Measurements from ENCODE around the gene LY9.
A peak's percentile ranks its signal among the peaks of the same experiment; 100 is the strongest.

The LY9 gene, protein sequence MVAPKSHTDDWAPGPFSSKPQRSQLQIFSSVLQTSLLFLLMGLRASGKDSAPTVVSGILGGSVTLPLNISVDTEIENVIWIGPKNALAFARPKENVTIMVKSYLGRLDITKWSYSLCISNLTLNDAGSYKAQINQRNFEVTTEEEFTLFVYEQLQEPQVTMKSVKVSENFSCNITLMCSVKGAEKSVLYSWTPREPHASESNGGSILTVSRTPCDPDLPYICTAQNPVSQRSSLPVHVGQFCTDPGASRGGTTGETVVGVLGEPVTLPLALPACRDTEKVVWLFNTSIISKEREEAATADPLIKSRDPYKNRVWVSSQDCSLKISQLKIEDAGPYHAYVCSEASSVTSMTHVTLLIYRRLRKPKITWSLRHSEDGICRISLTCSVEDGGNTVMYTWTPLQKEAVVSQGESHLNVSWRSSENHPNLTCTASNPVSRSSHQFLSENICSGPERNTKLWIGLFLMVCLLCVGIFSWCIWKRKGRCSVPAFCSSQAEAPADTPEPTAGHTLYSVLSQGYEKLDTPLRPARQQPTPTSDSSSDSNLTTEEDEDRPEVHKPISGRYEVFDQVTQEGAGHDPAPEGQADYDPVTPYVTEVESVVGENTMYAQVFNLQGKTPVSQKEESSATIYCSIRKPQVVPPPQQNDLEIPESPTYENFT

DNA sequence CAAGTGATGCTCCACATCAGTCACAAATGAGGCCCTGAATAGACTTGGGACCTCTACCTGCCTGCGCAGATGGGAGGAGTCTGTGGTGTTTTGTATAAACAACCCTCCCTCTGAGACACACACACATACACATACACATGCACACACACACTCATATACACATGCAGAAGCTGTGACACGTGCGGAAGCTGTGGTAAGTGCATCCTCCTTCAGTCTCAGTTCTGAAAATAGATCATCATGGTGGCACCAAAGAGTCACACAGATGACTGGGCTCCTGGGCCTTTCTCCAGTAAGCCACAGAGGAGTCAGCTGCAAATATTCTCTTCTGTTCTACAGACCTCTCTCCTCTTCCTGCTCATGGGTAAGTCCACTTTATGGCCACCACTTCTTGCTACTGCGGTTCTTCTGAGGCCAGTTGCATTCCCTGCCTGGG, at the start of gene LY9:
LY9 (plus strand) TSS at position 224 of the 433 bp plus-strand sequence; CDS start at position 238, 14 bp downstream.
- peak; percentile 84 for DNase-seq

DNA sequence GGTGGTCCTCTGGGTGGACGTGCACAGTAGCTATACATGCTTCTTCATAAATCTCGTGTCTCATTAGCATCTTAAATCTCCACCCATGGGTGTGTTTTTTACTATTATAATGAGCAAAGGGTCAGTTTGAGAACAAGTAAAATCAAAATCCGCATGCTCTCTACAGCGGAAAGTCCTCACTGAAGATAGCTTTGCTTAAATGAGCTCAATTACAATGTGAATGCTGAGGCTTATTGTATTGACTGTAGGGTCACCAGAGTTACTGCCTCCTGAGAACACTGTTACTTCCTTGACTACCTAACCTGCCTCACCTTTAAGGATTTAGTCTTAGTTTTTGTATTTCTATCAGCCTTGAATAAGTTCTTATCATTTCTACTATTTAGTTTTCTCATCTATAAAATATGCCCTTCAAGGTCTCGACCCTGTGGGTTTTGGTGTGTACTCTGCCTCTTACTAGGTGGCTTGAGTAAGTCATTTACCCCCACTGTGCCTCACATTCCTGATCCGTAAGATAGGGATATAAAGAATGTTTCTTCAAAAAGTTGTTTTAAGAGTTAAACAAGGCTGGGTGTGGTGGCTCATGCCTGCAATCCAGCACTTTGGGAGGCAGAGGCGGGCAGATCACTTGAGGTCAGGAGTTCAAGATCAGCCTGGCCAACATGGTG, 49.0 kb upstream of the LY9 start:
- DNase-seq: no peak

DNA sequence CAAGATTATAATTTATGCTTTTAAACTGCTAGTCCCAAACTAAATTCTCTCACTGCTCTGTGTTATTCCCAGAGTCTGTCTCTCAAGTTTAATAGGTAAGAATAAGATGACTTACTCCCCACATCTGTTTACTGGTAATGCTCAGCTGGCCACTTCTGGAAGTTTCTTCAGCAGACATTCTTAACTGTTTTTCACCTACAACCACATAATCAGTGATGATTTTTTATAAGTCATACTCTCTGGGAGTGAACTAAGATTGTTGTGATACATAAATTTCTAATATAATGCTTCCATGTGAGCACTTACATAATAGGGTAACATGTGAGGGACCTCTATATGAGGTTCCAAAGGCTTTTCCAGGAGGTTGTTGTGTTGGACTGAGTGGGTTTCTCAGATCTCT, 48.3 kb upstream of the LY9 start:
- no peak for DNase-seq

DNA sequence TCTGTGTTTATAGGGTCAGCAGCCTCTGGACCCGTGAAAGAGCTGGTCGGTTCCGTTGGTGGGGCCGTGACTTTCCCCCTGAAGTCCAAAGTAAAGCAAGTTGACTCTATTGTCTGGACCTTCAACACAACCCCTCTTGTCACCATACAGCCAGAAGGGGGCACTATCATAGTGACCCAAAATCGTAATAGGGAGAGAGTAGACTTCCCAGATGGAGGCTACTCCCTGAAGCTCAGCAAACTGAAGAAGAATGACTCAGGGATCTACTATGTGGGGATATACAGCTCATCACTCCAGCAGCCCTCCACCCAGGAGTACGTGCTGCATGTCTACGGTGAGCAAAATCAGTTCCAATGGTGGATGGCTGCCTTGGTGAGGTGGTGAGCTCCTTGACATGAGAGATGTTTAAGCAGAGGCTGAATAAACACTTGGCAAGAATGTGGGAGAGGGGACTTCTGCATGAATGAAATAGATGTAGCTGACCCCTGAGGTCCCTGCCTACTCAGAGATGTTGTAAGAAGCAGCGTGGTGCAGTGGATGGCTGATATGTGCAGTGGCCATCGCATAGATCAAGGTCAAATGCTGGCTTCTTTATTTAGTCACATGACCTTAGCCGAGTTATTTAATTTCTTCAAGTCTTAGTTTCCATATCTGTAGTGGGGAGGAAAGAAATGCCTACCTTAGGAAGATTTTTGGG, 47.6 kb upstream of the LY9 start:
- no peak for DNase-seq

DNA sequence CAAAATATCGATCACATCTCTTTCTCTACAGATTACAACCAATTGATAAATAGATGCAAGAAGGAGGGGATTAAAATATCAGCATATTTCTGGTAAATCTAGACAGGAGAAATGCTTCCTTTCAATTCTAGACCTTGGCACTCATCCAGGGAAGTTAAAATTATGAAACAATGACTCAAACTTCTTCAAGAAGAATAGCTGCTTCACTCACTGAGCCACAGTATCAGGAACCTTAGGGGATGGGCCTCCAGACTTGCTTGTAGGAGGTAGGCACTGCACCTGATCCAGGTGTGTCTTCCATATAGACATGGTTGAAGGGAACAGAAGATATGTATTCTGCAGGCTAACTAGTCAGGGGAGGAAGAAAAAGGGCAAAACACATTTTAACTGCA, 47.1 kb upstream of the LY9 start:
- DNase-seq: no peak

DNA sequence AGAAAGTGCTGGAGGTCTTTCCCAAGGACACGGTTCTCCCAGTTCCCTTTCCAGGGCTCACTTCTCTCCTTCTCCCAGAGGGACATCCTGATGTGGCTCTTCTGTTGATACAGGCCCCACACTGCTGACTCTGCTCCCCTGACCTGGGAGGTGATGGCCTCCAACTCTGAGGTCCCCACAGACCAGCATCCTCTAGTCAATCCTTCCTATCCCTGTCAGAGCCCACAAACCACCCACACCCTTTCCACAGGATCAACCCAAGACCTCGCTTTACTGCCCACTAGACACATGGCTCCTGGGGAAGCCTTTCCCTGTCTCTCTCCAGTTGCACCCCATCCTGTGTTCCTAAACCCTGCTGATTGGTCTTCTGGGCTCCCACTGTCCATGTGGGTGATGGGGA, 45.4 kb upstream of the LY9 start:
- DNase-seq: no peak

DNA sequence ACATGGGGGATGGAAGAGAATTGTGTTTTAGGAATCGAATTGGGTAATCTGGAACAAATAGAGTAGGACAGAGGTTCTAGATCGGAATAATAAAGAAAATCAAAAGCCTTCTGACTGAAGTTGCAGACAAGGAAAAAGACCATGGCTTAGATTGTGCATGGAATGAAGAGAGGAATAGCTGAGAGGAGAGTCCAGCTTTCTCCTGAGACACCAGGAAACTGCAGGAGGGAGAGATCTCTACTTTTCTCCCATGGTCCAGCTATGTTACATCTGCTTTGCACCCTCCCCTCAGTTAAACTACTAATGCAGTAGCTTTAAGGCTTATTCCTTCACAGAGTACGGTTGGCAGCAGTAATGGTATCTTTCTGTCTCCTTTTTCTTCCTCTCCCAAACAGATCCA, 43.6 kb upstream of the LY9 start:
- no peak for DNase-seq

DNA sequence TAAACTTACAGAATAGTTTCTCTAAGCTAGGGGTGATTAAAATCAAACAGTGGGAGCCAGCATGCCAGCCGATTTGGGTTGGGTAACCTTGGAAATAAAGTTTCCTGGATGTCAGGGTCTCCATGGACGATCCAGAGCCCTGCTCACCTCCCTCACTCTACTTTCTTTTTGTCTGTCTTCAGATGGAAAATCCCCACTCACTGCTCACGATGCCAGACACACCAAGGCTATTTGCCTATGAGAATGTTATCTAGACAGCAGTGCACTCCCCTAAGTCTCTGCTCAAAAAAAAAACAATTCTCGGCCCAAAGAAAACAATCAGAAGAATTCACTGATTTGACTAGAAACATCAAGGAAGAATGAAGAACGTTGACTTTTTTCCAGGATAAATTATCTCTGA, 43.0 kb upstream of the LY9 start:
- DNase-seq: no peak

DNA sequence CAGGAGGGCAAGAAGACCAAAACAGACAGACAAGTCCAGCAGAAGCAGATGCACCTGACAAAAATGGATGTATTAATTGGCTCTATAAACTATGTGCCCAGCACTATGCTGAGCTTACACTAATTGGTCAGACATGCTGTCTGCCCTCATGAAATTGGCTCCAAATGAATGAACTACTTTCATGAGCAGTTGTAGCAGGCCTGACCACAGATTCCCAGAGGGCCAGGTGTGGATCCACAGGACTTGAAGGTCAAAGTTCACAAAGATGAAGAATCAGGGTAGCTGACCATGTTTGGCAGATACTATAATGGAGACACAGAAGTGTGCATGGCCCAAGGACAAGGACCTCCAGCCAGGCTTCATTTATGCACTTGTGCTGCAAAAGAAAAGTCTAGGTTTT, 42.4 kb upstream of the LY9 start:
- no peak for DNase-seq

DNA sequence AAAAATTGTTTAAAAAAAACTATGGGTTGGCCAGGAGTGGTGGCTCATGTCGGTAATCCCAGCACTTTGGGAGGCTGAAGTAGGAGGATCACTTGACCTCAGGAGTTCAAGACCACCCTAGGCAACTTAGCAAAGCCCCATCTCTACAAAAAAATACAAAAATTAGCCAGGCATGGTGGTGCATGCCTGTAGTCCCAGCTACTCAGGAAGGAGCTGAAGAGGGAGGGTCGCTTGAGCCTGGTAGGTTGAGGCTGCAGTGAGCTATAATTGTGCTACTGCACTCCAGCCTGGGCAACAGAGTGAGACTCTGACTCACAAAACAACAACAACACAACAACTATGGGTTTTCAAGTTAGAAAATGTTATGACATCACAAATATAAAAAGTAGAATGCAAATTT, 40.5 kb upstream of the LY9 start:
- DNase-seq: no peak

DNA sequence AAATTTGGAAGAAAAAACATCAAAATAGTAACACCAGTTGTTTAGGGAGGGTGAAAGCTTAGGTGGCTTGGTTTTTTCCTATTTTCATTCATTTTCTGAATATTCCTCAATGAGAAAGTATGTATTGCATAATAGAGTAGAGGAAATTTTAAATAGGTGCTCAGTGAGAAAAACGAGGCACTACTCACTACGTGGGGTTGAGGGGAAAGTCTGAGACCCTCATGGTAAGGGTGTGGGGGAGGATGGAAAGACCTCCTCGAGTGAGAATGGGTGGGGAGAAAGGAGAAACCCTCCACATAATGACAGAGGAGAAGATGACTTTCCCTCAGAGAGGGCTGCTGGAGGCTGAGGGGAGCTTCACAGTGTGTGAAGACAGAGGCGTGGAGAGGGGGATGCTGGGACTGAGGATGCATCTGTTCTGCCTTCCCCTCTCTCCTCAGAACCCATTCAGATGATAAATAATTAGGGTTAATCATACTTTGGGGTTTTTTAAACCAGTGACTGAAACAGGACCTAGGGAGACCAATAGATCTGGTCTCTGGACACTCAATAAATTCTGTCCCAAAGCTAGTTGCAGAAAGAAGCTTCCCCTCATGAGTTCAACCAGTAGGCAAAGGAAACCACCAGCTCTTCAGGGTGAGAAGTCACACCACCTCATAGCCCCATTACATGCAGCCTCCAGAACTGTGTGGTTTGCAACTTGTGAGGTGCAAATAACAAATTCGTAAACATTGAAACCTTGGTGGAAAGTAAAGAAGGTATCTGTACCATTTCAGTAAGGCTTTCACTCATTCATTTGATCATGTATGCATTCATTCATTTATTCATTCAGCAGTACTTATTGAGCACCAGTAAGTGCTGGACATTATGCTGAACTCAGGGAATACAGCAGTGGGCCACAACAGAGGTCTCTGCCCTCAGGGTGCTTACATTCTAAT, 39.8 kb upstream of the LY9 start:
- peak; percentile 32 for DNase-seq

DNA sequence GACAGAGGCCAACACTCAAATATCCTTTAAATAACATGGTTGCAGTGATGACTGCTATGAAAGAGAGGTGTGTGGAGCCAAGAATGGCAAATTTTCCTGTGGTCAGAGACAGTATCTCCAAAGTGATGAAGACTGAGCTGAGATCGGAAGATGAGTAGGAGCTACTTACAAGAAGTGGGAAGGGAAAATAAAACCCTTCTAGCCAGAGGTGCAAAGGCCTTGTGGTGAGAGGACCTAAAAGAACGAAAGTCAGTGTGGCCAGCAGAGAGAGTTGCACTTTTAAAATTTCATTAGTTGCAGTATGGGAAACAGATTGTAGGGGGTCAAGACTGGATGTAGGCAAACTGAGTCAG, 39.1 kb upstream of the LY9 start:
- DNase-seq: no peak

DNA sequence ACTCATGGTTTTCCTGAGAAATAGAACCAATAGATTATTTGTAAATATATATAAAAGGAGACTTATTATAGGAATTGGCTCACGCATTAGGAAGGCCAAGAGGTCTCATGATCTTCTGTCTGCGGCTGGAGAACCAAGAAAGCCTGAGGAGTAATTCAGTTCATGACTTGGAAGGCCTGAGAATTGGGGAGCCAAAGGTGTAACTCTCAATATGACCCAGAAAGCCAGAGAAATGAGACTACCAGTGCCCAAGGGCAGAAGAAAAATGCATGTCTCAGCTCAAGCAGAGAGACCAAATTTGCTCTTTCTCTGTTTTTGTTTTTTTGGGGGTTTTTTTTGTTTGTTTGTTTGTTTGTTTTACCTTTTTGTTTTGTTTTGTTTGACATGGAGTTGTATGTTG, 37.5 kb upstream of the LY9 start:
- no peak for DNase-seq

DNA sequence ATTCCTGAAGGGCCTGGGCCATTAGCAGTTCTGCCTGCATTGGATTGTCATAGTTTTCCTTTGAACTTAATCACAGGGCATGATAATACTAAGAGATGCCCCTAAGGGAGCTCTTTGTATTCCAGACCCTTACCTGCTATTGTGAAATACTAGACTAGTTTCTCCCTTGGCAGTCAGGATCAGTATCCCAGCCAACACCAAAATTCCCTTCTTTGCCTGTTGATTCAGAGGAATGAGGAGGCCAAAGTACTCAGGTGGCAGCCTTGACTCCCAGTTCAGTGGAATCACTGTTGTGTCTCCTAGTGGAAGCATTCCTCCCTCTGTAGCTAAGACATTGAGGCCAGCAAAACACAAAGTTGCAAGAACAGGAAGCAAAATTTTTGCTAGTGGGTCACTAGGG, 36.2 kb upstream of the LY9 start:
- no peak for DNase-seq

DNA sequence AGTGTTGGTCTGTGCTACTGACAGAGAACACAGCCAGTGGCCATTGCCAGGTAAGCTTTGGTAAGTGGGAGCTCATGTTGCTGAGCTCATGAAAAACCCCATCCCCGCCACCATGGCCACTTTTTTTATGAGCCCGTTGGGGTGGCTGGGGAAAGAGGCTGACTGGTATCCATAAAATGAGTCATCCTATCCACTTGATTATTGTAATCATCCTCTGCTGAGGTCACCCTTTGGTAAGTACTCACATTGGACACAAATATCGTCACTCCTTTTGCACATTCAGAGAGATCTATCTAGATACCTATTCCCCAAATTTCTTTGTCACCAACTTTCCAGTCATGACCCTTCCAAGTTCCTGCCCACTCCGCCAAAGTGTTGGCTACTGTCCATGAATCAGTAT, 34.9 kb upstream of the LY9 start:
- no peak for DNase-seq

DNA sequence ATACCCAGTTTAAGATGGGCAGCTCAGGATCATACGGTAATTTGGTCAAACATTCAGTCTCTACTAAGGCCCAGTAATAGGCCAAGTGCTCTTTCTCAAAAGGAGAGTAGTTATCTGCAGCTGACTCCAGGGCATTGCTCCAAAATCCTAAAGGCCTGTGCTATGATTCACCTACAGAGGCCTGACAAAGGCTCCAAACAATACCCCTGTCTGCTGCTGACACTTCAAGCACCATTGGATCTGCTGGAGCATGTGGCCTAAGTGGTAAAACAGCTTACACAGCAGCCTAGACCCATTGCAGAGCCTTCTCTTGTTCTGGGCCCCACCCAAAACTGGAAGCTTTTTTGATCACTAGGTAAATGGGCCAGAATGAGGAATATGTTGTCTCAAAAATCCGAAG, 34.1 kb upstream of the LY9 start:
- no peak for DNase-seq

DNA sequence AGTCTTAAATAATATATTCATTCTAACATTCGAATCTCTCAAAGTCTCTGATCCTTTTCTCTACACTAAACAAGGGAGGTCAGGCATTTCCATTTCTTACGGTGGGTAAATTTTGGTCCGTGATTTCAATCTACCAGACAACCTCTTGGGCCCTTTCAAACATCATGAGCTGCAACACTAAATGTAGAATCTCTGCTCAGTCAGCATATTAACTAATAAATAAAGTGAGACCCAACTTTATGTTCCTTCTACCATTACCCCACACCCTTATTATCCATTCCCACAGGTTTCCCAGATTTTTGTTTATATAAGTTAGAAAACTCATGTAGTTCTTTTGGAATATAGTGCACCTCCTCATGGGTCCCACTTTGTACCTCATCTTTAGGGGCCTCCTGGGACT, 32.0 kb upstream of the LY9 start:
- no peak for DNase-seq

DNA sequence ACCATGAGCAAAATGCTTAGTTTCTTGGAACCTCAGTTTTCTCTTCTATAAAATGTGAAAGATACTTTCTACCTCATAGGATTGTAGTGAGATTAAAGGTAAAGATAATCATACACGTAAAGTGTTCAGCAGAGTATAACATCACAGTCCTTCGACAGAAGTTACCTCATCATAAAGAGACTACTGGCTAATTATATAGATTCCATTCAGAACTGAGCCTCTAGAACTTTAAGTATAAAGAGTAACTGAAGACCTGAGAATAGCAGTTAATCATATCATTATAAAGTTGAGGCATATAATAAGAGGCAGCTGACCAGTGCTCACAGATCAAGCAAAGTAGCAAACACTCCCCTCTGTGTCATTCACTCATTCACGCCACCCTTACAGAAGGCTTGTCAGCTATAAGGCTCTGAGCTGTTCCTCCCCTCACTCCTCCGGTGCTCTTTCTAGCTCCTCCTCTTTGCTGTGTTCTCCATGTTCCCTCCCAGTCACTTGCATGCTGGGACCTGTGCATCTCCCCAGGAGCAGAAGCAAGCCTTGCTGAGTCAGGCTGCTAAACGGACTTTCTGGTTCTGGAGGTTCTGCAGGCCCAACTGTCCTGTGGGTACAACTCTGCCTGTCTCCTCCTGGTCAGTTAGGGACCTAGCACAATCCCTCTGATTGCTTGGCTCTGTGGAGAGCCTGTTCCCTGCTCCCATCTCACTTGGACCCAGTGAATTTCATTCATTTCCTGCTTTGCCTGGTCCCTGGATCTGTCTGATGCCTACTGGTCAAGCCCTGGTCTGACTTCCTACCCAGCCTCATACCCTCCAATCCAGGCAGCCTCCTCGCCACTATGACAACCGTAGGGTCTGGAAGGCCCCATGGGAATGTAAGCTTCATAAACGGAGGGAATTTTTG, 28.3 kb upstream of the LY9 start:
- peak; percentile 65 for DNase-seq

DNA sequence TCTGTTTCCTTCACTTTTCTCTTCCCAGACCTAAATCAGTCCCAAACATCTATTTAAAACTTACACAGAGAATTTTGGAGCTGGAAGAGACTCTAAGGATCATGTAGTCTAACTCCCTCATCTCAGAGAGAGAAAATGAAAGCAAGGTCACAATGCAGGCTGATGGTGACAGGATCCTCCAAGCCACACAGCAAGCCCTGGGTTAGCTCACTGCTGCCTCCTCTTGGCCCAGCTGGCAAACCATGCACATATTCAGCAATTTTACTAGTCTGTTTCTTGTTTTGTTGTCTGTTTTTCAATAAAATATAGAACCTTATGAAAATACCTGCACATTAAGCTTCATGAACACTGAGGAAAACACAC, 27.7 kb upstream of the LY9 start:
- DNase-seq: peak; percentile 88

DNA sequence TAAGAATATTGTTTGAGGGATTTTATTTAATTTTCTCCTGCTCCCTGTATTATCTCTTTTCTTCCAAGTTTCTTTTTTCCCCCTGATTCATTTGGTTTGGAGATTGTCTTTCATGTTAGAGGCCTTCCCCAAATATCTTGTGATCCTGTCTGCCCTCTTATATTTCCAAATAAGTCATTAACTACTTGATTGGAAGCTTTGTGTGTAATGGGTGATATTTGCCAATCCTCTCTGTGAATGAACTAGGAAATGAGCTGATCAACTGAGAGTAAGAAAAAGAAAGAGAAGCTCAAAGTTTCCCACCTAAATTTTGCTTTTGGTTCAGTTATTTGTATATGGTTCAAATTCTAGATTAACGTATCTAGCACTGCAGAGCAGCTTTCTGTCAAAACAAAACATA, 23.6 kb upstream of the LY9 start:
- no peak for DNase-seq

DNA sequence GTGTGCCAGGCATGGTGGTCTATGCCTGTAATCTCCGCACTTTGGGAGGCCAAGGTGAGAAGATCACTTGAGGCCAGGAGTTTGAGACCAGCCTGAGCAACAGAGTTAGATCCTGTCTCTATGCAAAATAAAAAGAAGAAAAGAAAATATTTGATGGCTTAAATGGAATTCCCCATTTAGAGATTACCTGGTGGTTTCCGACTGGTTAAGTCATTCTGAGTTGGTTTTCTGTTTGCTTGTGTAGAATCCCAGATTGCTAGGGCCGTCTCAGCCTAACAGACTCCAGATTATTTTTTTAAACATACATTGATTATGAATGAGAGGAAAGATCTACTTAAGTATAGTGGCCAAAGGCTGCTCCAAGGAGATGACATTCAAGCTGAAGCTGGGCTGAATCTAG, 22.9 kb upstream of the LY9 start:
- no peak for DNase-seq

Data from stimulated activated CD4-positive, alpha-beta T cell treated with anti-CD3 and anti-CD28 coated beads, Interleukin-4, amount 100 ng/mL, for 24 hours (primary cell).